Esophagus squamous epithelium (tissue), 4 donors: ENCODE measurements around the gene ZNF480.

Source experiments
- CTCF ChIP-seq, 6 experiments: fragments of 450-650 bp in 4 of 6; fragments of 200-600 bp in 2 of 6; sonication (generic) in 2 of 6; IDR thresholded peaks; one replicate each; pipeline ENCODE4 v1.5.1; 2016 to 2019; ENCODE audit warnings: antibody characterized with exemption in 6 of 6, mild to moderate bottlenecking in 4 of 6, moderate library complexity in 4 of 6
- POLR2A ChIP-seq, 4 donors: fragments of 450-650 bp; IDR thresholded peaks; one replicate each; pipeline ENCODE4 v1.6.1; 2017; ENCODE audit warnings: antibody characterized with exemption in 4 of 4, mild to moderate bottlenecking in 4 of 4, moderate library complexity in 3 of 4

- TF ChIP-seq CTCF (IDR thresholded peaks at IDR 0.05) (peak in 2 of 6 experiments; percentile 26 to 35), POLR2A (IDR thresholded peaks at IDR 0.05) (peak in 2 of 4 donors; percentile 41 to 52)
These were observed at the start of gene ZNF480 for GRCh38 chr19:52296773-52297600.
